GM12891 (cell line): ENCODE measurements around the gene NHSL1.

Experiments
- DNase-seq: peaks from one replicate; pipeline ENCODE4 v3.0.0; 2011; ENCODE audit warnings: low spot score; ENCODE audit not compliant: insufficient read length
- FAIRE-seq: peaks from 2 replicates; lab custom pipeline; 2011; peaks lifted over from hg19 to GRCh38; lab: Jason Lieb, UNC
- PAX5 ChIP-seq: IDR thresholded peaks from 2 replicates; pipeline ENCODE4 v1.6.1; 2011; ENCODE audit warnings: low read length, moderate library complexity, mild to moderate bottlenecking; ENCODE audit not compliant: insufficient read depth, severe bottlenecking
- POLR2A ChIP-seq: IDR thresholded peaks from 2 replicates; pipeline ENCODE4 v1.6.1; 2011; ENCODE audit warnings: low read depth, low read length, control low read depth
- POLR2AphosphoS5 ChIP-seq: IDR thresholded peaks from 2 replicates; pipeline ENCODE4 v1.6.1; 2011; ENCODE audit warnings: low read depth, low read length, control low read depth
- POU2F2 ChIP-seq: IDR thresholded peaks from 2 replicates; pipeline ENCODE4 v1.6.1; 2011; ENCODE audit warnings: low read depth, mild to moderate bottlenecking, control low read depth, low read length, moderate library complexity
- SPI1 ChIP-seq: IDR thresholded peaks from 2 replicates; pipeline ENCODE4 v1.6.1; 2011; ENCODE audit warnings: low read depth, low read length, control low read depth
- TAF1 ChIP-seq: IDR thresholded peaks from 2 replicates; pipeline ENCODE4 v1.6.1; 2011; ENCODE audit warnings: low read depth, low read length, control low read depth

The NHSL1 gene

GRCh38 chr6:138397128-138398122 is 101.9 kb downstream of the NHSL1 start:
- FAIRE-seq (no peak), DNase-seq (no peak)

GRCh38 chr6:138396709-138397108 is 102.6 kb downstream of the NHSL1 start:
- FAIRE-seq = no peak

More at GRCh38 chr6:138397128-138398122, 101.9 kb downstream of the NHSL1 start:
- TF ChIP-seq POU2F2 = no peak
- TF ChIP-seq POLR2AphosphoS5 = no peak
- no peak for TF ChIP-seq TAF1
- TF ChIP-seq PAX5 = no peak
- TF ChIP-seq SPI1 = no peak
- no peak for TF ChIP-seq POLR2A

GRCh38 chr6:138393871-138394783 is 105.2 kb downstream of the NHSL1 start:
- DNase-seq = no peak
- FAIRE-seq = no peak
- TF ChIP-seq POLR2AphosphoS5 = no peak
- peak; percentile 89 for TF ChIP-seq SPI1
- TF ChIP-seq POU2F2 = no peak

More at GRCh38 chr6:138396709-138397108, 102.6 kb downstream of the NHSL1 start:
- no peak for DNase-seq
- TF ChIP-seq POLR2AphosphoS5 = no peak

GRCh38 chr6:138389551-138389950 is 109.7 kb downstream of the NHSL1 start:
- FAIRE-seq (no peak), DNase-seq (no peak)
- TF ChIP-seq TAF1 = no peak
- no peak for TF ChIP-seq POLR2AphosphoS5
- no peak for TF ChIP-seq SPI1
- no peak for TF ChIP-seq PAX5
- no peak for TF ChIP-seq POU2F2
- no peak for TF ChIP-seq POLR2A

GRCh38 chr6:138387577-138388368 is 111.5 kb downstream of the NHSL1 start:
- no peak for DNase-seq
- TF ChIP-seq TAF1 (no peak), PAX5 (no peak), SPI1 (no peak), POLR2AphosphoS5 (no peak), POLR2A (no peak), POU2F2 (no peak)
- no peak for FAIRE-seq

- FAIRE-seq (no peak), DNase-seq (no peak)
- no peak for TF ChIP-seq TAF1
- no peak for TF ChIP-seq SPI1
- TF ChIP-seq POU2F2 = no peak
- no peak for TF ChIP-seq POLR2AphosphoS5
- TF ChIP-seq PAX5 = no peak
- no peak for TF ChIP-seq POLR2A
These were observed 112.4 kb downstream of the NHSL1 start for GRCh38 chr6:138386897-138387296.

GRCh38 chr6:138383776-138384175 is 115.5 kb downstream of the NHSL1 start:
- DNase-seq (no peak), FAIRE-seq (no peak)
- no peak for TF ChIP-seq PAX5
- TF ChIP-seq SPI1 = no peak
- no peak for TF ChIP-seq POU2F2
- TF ChIP-seq POLR2AphosphoS5 = no peak
- TF ChIP-seq POLR2A = no peak
- TF ChIP-seq TAF1 = no peak

- FAIRE-seq (no peak), DNase-seq (no peak)
- TF ChIP-seq TAF1 = no peak
These were observed 116.6 kb downstream of the NHSL1 start for GRCh38 chr6:138382498-138383265.
